Left cardiac atrium (tissue), 4 donors: Measurements from ENCODE around the gene MKNK1. TPM values are rescaled to one million over a fixed set of nuclear protein-coding genes. Genes with fewer than 3 reads are reported as not detected.
A peak's percentile ranks its signal among the peaks of the same experiment; 100 is the strongest.

Source experiments
- ATAC-seq, 2 donors: fragments of 200-7000 bp; cut with Tn5 transposase; one replicate each; pipeline ENCODE4 v1.9.1; 2020; ENCODE audit warnings: mild to moderate bottlenecking in 2 of 2, moderate library complexity in 2 of 2
- DNase-seq: peaks from one replicate; pipeline ENCODE4 v3.0.0-alpha.2; 2020
- intact Hi-C, 2 donors: fragments of 100-400 bp; cut with DNase I; formaldehyde crosslinking; loops; one replicate each; pipeline versions ENCODE4 v1.14.1 to v1.15.1; 2022 to 2023
- total RNA-seq, 2 donors: library from RNA; stranded (reverse); fragmentation: NEBNext Ultra II Directional; extraction: Animal tissue kit (Norgen Biotek cat#: 25700); gene quantifications; one replicate each; pipeline ENCODE4 v1.2.1, GENCODE V29; 2021
- donor health status: DM: no; HTN: yes; CAD: no.
- donor health status: DM: no; HTN: yes; CAD: no; lungs with severe emphysema.
- donor health status: DM: yes; HTN: yes; CAD: no.
- donor health status: Dilated cardiomyopathy.

The MKNK1 gene
- total RNA-seq, 2 donors from 2014 or later: 39.7 to 42.7 TPM

DNA sequence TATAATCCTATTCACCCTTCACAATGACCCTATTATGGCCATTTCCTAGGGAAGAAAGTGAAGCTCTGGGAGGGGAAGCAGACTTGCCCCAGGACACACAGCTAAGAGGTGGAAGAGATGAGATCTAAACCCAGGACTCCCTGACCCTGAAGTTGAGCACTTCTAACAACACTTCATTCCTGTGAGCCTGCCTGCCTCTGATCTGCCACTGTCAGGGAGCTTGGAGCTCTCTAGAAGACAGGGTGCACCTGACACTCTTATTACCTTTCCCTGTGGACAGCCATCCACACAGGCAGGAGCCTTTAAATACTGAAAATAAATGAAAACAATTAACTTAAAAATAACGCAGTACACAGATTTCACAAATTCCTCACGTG, 599 bp downstream of the MKNK1 start:
- intact Hi-C loops: no loop called here
- ATAC-seq (peak; percentile 2 to 10), DNase-seq (no peak)

DNA sequence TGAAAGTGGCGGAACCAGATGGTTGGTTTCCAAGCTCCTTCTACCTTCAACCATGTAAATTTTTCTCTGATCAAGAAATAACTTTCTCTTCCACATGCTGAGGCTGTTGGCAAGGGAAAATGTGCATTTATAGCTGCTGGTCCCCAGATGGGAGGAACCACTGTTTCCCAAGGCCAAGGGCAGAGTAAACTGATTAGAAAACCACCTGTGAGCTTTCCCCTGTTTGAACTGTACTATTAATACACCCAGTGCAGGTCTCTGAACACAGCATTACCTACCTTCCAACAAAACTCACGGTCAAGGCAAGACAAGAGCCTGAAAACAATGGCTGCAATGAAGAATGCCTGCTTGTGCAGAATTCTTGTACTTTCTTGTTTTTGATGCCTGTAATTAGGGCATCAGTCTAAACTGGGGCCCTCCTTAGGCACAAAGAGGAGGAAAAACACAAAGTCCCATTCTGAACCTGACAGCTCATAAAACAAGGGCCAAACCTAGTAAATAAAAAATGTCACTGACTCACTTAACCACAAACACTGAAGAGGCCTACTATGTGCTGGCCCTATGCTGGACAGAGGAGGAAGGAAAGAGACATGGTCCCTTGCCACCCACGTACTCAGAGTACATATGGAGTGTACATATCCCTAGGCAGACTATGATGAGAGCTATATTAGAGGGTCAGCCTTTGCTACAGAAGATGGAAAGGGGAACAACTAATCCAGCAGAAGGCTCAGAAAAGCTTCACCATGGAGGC, 2.6 kb downstream of the MKNK1 start:
- ATAC-seq (no peak), DNase-seq (no peak)
- intact Hi-C loops: no loop called here

DNA sequence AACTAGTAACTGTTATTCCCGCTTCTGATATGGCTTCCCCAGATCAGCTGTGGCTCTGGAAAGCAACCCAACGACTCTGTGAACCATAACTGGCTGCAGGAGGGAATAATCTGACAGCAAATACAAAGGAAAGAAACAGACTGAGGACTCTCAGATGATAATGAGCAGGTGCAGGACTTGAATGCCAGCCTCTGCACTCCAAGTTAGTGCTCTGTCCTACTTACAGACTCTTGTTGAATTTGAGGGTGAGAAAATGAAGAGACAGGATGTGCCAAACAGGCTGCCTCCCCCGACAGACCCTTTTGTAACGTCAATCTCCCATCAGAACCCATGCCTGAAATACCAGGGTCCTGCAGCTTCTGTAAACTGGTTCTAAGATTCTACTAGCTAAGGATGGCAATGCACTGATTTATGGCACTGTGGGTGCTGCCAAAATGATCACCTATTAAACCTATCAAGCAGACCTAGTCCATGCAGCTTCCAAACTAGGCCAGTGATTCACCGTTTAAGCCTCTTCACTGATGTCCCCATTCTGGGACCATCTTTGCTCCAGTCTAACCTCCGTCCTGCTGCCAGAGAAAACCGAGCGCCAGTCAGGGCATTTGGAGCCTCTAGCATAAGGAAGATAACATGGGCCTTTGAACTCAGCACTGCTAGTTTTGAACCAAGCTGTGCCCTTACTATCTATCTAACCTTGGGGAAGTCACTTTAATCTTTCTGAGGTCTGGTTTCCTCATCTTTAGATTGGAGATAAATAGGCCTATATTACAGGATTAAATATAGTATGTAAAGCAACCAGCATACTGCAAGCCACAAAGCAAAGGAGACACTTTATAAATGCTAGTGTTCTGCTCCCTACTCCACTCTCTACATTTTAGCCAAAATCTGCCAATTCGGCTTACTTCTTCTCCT, 4.8 kb downstream of the MKNK1 start:
- ATAC-seq (no peak), DNase-seq (no peak)
- intact Hi-C loops: no loop called here

DNA sequence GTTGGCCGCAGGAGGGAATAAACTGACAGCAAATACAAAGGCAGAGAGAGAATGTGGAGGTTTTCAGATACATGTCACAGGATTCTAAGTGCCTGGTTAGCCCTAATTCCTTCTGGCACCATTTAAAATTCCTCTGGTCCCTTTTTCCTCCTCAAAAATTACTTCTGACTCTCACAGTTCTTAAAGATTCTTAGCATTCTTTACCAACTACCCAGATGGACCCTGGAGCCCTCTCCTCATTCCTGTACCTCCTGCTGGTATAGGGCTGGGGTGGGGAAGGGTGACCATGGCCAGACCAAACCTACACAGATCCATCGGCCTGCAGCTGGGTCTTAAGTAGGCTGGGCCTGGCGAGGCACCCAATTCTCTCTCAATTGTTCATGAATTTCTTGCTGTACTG, 7.2 kb downstream of the MKNK1 start:
- ATAC-seq (no peak), DNase-seq (no peak)
- intact Hi-C loops: no loop called here

DNA sequence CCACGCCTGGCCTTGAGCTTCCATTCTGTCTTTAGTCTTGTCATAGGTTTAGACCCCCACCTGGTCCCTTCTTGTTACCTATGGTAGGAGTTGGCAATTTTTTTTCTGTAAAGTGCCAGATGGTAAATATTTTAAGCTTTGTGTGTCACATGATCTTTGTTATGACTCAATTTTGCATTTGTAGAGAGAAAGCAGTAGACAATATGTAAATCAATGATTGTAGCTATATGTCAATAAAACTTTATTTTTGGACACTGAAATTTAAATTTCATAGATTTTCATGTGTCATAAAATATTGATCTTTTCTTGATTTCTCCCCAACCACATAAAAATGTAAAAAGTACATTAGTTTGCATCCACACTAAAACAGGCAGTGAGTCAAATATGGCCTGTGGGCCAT, 8.0 kb downstream of the MKNK1 start:
- ATAC-seq (no peak), DNase-seq (no peak)
- intact Hi-C loops: no loop called here

DNA sequence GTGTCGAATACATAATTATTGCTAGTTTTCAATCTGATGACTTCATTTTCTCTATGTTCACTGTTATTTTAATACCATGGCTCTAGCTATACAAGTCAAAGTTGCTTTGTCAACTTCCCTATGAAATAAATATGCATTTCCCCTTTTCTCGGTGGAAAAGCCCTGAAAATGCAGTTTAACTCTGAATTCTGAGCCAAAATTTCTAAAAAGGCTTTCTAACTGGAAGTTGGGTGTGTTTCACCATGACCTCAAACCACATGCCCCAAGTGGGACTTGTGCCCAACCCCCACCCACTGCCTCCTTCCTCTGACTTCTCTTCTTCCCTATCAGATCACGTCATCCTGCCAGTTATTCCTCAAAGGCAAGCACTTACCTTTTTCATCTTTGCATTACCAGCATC, 8.9 kb downstream of the MKNK1 start:
- DNase-seq (peak; percentile 77), ATAC-seq (peak; percentile 59 to 72)
- intact Hi-C loops: no loop called here

DNA sequence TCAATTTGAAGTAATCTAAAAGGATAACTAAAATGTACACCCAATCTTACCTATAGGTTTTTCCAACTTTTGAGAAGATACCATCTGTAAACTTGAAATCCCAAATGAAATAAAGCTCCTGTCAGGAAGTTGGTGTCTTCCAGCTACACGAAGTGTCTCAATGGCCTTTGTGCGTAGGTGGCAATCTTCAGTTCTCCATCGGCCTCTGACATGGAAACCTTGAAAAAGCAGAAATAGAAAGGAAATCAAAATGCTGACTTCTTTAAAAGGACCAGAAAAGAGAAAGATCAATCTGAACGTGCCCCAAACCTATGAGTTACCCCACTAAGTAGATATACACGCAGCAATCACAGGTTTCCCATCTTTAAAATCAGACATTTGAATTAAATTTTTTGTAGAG, 10.0 kb downstream of the MKNK1 start:
- peak in 1 of 2 donors; percentile 19 for ATAC-seq

DNA sequence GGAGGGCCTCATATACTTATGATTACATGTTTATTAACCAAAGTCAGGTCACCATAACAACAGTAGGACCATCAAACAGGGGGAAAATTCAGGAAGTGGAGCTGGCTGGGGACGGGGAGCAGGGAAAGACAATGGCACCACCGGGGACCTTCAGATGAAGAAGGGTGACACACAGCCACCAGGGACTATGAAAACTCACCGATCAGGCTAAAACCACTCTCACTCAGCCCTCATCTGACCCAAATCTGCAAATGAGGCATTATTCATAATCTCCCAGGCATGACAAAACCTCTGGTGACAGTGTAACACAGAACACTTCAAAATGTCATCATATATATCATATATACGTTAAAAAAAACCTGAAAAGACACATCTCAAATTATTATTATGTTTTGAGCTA, 11.2 kb downstream of the MKNK1 start:
- DNase-seq (no peak), ATAC-seq (no peak)
- intact Hi-C loops: no loop called here

More for the DNA sequence above, 10.0 kb downstream of the MKNK1 start:
- intact Hi-C loops: no loop called here
- no peak for DNase-seq

DNA sequence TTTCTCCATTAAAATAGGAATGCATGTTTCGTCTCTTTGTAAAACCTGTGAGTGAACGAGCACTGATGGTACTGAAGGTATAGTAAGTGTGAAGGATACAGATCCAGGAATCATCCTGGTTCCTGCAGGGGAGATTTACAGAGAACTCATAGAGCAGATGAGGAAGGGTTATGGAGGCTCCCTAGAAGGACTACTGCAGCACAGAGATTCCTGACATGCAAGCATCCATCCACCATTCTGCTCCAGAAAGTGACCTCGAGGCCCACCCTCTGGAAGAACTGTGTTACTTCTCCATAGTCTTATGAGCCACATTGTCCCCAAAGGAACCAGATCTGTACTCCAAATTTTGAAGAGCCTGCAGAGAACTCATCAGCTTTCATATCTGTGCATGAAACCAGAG, 14.5 kb downstream of the MKNK1 start:
- ATAC-seq: no peak
- no peak for DNase-seq
- intact Hi-C loops: no loop called here

DNA sequence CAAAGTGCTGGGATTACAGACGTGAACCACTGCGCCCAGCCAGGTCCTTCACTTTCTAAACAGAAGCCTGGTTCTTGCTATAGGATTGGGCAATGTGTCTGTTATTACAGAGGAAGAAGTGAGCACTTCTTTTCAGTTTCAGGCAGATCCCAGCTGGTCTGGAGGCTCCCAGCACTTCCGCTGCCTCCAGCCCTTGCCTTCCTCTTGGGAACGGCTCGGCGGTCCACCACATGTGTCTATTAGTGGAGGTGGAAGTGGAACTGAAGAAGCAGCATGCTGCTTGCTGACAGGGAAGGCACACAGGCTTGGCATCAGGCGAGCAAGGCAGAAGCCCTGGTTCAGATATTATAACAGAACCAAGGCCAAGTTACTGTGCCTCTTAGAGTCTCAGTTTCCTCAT, 17.0 kb downstream of the MKNK1 start:
- DNase-seq (peak; percentile 55), ATAC-seq (peak; percentile 61 to 80)
- intact Hi-C loops: no loop called here

DNA sequence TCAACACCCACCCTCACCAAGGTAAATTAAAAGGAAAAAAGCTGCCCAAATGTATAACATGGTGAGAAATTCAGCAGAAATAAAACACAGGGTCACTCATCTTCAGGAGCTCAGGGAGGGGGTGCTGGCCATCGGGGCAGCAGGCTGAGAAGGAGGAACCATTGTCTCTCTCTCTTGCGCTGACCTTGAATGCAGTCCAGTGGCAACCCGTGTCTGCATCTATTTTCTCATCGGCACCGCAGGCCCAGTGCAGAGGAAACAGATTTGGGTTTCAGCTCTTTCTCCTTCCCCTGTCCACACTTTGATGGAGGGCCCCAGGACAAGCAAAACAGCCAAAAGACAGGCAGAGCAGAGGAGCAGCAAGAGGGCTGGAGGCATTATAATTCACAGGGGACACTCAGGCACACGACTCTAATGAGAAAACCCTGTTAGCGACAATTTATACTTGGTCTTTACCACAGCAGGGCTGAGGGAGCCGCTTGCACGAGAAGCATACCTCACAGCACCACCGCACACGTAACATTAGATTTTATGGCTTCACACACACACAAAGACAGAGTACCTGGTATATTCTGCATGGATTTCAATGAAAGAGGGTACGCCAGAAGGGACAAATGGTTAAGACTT, 18.6 kb downstream of the MKNK1 start:
- intact Hi-C loops: no loop called here
- ATAC-seq (no peak), DNase-seq (no peak)

DNA sequence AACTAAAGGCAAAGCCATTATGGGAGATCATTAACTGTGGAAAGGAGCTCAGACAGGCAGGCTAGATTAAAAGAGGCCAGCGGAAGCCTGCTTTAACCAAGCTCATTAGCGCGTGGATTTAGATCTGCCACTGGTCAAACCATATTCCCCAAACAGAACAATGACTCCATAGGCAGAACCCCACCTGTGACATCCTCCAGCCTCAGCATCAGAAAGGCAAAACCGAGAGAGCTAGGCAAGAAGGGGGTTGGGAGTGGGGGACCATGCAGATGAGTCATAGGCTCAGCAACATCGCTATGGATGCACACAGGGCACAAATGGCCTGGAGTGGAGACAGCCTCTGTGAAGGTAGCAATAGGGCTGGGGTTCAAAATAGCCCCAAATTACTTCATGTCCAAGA, 20.6 kb downstream of the MKNK1 start:
- DNase-seq (no peak), ATAC-seq (no peak)
- intact Hi-C loops: no loop called here

DNA sequence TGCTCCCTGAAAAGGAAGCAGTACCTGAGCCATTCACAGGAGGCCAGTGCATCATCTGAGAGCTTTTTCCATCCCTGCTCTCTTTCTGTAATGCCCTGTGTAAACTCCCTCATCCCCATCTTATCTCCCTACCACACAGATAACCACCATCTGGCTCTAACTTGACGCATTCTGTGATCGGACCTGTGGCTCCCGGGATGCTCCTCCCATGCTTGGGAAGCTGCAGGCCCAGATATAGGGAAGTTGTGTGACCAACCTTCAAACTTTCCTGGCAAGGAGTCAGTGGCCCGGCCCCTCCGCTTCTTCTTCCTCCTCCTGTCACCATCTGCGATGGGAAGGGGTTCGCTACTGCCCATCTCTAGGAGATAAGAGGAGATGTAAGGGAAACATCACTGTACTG, 21.1 kb downstream of the MKNK1 start:
- DNase-seq (no peak), ATAC-seq (no peak)

DNA sequence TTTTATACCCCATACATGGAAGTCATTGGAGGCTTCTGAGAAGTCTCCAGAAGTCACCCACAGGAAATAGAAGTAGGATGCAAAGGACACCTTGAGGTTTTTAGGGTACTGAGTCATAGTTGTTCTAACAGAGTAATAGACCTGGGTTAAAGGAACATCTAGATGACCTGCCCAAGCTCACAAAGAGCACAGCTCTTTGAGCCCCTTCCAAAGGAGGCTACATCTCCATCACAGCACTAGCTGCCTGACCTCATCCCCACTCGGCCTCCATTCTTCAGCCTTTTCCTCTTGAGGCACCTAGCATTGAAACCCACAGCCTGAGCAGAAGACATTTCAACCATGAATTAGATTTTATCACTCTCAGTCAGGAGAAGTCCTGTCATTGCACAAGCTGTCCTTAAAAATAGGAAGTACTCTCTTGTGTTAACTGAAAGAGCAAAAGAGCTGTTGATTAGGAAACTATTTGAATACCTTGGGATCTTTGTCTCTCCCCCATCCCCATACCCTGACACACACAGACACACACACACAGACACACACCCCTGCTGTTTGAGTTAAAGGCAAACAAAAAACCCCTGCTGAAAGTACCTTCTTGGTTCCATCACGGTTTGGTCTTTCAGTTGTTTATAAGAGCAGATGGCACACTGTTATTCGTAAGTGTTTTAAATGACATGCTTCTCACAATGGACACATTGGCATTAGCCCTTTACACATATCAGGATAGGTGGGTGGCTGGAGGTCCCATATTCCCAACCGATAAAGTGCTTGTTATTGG, 22.2 kb downstream of the MKNK1 start:
- DNase-seq (no peak), ATAC-seq (peak; percentile 10 to 17)
- intact Hi-C loops: no loop called here

More for the DNA sequence above, 21.1 kb downstream of the MKNK1 start:
- intact Hi-C loops: no loop called here

DNA sequence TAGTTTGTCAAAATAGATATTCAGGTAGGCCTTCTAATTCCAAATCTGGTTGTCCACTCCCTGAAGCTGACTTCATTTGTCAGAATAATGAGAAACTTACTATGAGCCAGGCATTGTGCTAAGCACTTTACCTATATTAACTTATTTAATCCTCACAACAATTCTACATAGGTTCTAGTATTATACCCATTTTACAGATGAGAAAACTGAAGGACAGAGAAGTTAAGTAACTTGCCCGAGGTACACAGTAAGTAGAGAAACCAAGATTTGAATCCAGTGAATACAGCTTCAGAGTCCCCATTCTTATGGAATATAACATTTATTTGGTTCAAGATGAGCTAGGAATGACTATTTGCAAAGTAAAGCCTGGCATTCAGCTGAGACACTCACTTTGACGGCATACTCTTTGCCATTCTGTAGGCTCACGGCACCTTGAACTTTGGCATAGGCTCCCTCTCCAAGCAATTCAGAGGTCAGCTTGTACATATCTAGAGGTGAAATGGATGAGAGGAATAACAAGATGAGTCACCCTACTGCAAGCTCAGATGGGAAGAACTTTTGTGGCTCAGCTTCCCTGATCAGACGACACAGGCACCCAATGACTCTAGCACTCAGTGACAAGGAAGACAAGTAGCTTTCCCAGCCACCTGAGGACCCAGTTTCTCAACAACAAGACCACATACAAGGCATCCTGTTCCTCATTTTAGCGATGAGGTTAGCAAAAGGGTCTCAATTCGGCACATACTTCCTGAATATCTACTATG, 23.7 kb downstream of the MKNK1 start:
- intact Hi-C loops: no loop called here
- ATAC-seq (peak in 1 of 2 donors; percentile 17), DNase-seq (no peak)

DNA sequence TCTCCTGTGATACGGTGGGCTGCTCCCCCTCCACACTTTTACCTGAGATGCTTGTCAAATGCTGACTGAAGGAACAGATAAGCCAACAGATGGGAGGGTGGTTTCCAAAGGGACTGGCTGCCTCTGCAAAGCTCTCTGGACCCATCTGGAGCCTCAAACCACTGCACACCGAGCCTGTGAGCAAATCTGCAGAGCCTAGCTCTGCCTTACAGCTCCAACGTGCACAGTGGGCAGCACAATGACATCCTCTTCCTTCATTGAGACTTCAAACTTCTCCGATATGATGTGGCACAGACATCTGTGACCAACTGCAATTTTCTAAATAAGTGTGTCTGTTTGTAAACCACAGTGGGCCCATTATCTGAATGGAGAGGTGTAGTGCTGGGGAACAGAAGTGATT, 26.4 kb downstream of the MKNK1 start:
- intact Hi-C loops: no loop called here
- no peak for DNase-seq
- ATAC-seq: no peak

DNA sequence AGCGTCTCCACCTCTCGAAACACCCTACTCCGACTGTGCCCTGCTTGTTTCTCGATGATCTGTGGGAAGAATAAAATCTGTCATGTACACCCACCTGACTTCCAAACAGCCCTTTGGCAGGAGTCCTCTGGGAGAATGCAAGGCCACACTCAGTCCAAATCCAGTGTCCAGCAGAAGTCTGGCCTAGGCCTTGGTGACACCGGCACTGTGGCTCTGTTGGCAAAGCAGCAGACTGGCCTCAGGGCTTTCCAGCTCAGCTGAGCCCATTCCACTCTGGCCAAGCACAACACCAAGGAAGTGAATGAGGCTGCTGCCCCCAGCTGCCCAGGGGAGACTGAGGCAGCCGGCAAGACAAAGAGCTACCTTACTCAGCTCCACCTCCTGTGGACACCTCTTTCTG, 27.5 kb downstream of the MKNK1 start:
- ATAC-seq (no peak), DNase-seq (no peak)
- intact Hi-C loops: no loop called here

DNA sequence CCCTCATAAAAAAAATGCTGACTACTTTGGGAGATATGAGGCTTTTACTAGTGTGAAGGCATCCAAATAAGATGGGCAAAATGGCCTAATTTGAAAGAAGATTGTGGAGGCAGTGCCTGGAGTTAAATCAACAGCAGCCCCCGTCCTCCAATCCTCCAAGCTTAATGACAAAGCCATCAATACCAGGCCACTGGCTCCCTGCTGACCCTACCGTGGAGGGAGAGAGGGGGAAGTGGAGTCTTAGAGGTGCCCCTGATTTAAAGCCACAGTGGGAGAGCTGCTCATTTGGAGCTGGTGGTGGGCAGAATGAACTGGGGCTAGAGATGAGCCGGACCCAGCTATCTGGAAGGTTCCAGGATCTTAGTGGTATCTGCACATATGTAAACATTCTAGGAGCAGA, 28.3 kb downstream of the MKNK1 start:
- intact Hi-C loops: no loop called here
- no peak for ATAC-seq
- DNase-seq: no peak

DNA sequence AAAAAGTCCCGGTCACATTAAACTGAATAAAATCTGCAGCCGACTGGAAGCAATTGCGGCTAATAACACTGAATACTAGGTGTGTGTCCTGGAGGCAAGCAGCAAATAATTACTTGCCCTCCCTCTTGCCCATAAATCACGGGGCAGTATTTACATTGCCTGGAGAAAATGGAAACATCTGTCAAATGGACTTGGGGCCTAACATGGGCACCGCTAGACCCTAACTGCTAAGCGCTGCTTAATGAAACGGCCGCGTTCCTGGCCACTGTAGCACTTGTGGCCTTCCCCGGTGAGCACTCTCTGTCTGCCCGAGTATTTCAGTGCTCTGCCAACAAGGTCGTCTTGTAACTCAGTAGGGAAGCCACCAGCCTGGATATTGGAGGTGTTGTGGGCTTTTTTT, 28.8 kb downstream of the MKNK1 start:
- intact Hi-C loops: no loop called here
- ATAC-seq (no peak), DNase-seq (no peak)
